HG02588 (cell line): ENCODE results near the gene CANT1.
"Not testable (repeated sequence)": the region's sequence is repeated elsewhere in the genome, so short reads cannot be mapped to it uniquely, and the experiment has no call there.

Source experiments
- ATAC-seq: cut with Tn5 transposase; IDR thresholded peaks from one replicate; pipeline ENCODE4 v1.9.1; 2021; ENCODE audit warnings: mild to moderate bottlenecking, moderate library complexity; ENCODE audit not compliant: unreplicated experiment

The CANT1 gene

GRCh38 chr17:78962984-78963348 is 46.6 kb downstream of the CANT1 start:
- not testable (repeated sequence) for ATAC-seq

DNA sequence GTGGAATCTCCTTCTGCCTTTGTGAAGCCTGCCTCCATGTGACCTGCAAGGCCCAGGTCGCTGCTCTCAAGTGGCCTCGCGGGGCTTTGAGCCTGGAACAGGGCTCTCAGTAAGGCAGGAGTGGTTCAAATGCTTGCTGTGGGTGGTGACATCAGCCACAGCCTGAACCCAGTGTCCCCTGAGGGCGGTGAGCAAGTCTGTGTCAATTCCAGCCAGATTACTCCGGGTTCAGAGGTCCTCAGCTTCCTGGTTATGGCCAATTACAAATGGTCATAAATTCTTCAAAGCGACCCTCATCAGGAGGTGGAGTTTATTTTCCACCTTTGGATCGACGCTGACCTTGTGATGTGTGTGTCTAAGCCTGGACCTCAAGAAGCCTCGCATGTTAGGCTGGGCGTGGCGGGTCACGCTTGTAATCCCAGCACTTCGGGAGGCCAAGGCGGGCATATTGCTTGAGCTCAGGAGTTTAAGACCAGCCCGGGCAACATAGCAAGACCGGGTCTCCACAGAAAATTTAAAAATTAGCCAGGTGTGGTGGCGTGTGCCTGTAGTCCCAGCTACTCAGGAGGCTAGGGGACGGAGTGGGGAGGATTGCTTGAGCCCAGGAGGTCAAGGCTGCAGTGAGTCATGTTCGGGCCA is 47.1 kb downstream of the CANT1 start:
- no peak for ATAC-seq

DNA sequence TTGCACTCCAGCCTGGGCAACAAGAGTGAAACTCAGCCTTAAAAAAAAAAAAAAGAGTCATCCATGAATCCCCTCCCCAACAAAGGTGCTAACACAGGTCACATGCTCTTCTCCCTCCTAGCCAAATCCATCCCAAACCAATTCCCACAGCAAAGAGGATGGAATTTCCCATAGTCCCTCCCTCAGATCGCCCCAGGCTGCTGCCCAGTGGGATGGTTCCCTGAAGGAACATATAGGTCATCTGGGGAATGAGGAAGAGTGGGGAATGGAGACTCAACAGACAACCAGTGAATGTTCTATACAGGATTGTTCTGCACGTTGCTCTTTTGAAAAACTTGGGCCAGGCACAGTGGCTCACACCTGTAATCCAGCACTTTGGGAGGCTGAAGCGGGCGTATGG is 48.0 kb downstream of the CANT1 start:
- no peak for ATAC-seq

DNA sequence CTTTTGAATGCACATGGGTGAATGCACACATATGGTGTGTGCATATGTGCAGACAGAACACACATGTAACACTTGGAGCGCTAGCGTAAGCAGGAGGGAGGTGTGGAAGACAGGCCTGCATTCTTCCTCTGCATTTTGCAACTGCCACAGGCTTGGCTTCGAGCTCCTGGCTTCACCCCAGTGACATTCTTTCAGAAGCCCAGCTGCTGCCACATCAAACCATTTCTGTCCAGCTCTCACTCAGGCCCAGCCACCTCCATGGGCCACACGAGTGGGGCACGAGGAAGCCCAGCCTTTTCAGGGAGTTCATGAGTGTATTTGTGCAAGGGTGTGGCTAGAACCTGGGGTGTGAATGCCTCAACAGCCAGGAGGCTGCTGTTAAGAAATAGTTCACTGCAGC is 48.6 kb downstream of the CANT1 start:
- ATAC-seq: no peak

GRCh38 chr17:78959803-78960202 is 49.8 kb downstream of the CANT1 start:
- no peak for ATAC-seq

GRCh38 chr17:78958641-78959127 is 50.9 kb downstream of the CANT1 start:
- ATAC-seq: no peak

DNA sequence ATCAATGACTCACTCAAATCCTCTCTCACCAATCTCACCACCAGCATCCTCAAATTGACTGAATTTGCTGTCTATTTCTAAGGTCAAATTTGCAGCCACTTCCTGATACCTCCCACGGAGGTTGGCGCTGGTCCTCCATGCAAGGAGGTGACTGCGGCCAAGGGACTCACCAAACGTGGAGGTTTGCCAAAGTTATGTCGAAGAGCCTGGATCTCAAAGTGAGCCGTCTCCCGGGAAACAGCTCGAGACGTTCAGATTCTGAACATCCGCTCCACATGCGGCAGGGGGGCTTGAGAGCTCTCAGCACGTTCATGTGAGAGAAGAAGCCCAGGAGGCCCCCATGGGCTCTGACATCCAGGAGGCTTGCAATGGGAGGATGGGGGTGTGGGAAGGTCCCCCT is 52.4 kb downstream of the CANT1 start:
- no peak for ATAC-seq

GRCh38 chr17:78956254-78956653 is 53.3 kb downstream of the CANT1 start:
- no peak for ATAC-seq

DNA sequence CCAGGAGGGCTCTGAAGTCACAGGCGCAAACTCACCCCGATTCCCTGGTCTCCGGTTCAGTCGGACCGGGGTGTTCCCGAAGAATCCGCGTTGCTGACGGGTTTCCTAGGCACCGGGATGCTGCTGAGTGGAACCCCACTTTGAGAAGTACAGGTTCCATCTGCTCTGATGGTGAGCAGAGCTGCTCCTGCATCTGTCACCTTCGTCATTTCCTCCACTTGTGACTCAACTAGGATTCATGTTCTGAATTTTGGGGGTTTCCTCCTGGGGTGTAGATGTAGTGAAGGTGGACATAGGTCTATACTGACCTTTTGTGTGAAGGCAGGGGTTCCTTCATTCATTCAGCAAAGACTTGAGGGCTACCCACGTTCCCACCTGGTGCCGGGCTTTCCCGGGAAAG is 54.9 kb downstream of the CANT1 start:
- ATAC-seq: no peak

GRCh38 chr17:78953356-78954350 is 55.9 kb downstream of the CANT1 start:
- no peak for ATAC-seq

- ATAC-seq: no peak
These were observed 56.9 kb downstream of the CANT1 start for GRCh38 chr17:78952706-78953105.

DNA sequence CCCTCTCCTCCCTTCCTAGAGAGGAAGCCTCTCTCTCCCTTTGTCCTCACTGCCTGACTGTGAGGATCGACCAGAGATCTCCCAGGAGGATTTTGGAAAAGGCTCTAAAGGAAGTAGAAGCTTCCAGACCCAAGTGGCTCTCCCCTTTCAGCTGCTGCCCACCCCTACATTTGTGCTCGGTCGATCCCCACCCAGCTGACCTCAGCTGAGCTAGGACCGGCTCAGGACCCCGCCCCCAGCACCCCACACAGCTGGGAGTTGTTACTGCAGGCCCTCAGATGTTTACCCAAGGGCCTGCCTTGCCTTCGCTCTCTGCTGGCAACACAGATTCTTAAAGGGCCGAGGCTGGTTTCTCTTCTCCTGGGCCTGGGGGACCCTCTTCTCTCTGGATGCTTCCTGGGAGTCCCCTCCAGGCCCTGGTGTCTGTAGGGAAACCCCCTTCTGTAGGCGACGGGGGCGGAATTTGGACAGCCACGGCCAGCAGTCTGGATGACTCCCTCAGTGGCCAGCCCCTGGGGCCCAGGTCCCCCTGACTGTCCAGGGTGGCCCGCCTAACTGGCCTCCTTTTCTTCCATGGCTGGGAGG is 57.5 kb downstream of the CANT1 start:
- no peak for ATAC-seq

DNA sequence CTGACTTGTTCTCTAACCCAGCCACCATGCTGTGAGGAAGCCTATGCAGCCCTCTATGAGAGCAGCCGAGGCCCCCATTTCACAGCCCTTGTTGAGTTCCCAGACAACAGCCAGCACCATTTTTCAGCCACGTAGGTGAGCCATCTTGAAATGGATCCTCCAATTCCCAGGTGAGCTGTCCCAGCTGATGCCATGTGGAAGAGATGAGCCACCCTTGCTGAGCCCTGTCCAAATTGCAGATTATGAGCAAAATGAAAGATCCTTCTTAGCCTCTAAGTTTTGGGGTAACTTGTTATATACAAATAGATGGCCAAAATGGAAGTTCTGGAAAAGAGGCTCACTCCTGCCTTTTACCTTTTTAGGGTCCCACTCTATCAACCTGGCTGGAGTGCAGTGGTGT is 58.7 kb downstream of the CANT1 start:
- no peak for ATAC-seq

GRCh38 chr17:78947235-78948149 is 62.1 kb downstream of the CANT1 start:
- ATAC-seq: no peak

- no peak for ATAC-seq
These were observed 62.9 kb downstream of the CANT1 start for GRCh38 chr17:78946631-78947030.

GRCh38 chr17:78946131-78946530 is 63.4 kb downstream of the CANT1 start:
- no peak for ATAC-seq

- not testable (repeated sequence) for ATAC-seq
These were observed 64.1 kb downstream of the CANT1 start for GRCh38 chr17:78945455-78945854.

DNA sequence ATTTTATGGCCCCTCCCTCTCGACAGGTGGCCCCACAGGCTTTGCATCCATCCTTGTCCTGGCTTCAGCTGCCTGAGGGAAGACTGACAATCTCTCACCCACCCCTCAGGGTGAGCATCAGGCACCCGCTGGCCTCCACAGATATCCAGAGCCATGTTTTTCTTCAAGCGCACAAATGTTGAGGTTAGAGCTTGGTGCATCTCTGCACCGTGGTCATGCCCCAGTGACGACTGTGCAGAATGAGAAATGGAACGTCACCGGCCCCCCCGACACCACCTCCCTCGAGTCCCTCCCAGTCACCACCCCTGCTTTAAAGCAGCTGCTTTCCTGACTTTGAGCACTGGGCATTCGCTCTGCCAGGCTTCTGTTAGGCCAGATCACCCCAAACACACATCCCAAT is 64.6 kb downstream of the CANT1 start:
- ATAC-seq: no peak

DNA sequence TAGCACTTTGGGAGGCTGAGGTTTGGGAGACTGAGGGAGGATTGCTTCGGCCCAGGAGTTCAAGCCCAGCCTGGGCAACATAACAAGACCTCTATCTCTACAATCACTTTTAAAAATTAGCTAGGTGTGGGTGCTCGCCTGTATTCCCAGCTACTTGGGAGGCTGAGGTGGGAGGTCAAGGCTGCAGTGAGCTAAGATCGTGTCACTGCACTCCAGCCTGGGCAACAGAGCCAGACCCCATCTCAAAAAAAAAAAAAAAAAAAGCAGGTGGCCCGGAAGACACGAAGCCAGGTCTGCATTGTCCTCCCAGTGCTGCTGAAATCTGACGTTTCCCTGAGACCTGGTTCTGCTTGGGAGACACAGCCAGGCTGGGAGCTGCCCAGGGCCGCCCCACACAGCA is 65.5 kb downstream of the CANT1 start:
- ATAC-seq: no peak
